Ovary (tissue), 9 donors: Measurements from ENCODE around the gene MYH3. TPM values are rescaled to one million over a fixed set of nuclear protein-coding genes. Genes with fewer than 3 reads are reported as not detected.

ENCODE experiments used
- DNase-seq, 5 donors: peaks; one replicate each; pipeline ENCODE4 v3.0.0-alpha.2; 2019 to 2020
- H3K27ac ChIP-seq, 2 donors: fragments of 200-600 bp; one replicate each; pipeline versions ENCODE4 v1.5.1 to v1.8.0; 2019 to 2022
- H3K27me3 ChIP-seq: fragments of 200-600 bp; one replicate; pipeline ENCODE4 v1.8.0; 2022
- H3K36me3 ChIP-seq: fragments of 200-600 bp; sonication (generic); one replicate; pipeline ENCODE4 v1.5.1; 2019
- H3K4me1 ChIP-seq: one replicate; pipeline ENCODE4 v1.8.1; 2013; ENCODE audit warnings: mild to moderate bottlenecking, moderate library complexity; ENCODE audit not compliant: insufficient read depth
- H3K4me3 ChIP-seq: fragments of 200-600 bp; sonication (generic); one replicate; pipeline ENCODE4 v1.5.1; 2017
- H3K9me3 ChIP-seq, 2 donors: fragments of 200-600 bp in 1 of 2; sonication (generic) in 1 of 2; one replicate each; pipeline versions ENCODE4 v1.5.1 to v1.8.1; 2013 to 2019; ENCODE audit warnings: mild to moderate bottlenecking in 1 of 2, moderate library complexity in 1 of 2
- CTCF ChIP-seq, 3 donors: fragments of 450-650 bp in 2 of 3; fragments of 200-600 bp in 1 of 3; IDR thresholded peaks; one replicate each; pipeline versions ENCODE4 v1.5.1 to v1.8.0; 2016 to 2022; ENCODE audit warnings: antibody characterized with exemption in 3 of 3, mild to moderate bottlenecking in 1 of 3
- EP300 ChIP-seq: sonication (generic); formaldehyde crosslinking; IDR thresholded peaks from one replicate; pipeline ENCODE4 v1.6.1; 2017; ENCODE audit warnings: antibody characterized with exemption
- POLR2A ChIP-seq: fragments of 450-650 bp; IDR thresholded peaks from one replicate; pipeline ENCODE4 v1.6.1; 2017; ENCODE audit warnings: antibody characterized with exemption, mild to moderate bottlenecking, moderate library complexity
- WGBS, 3 donors: extraction: QIAGEN DNeasy Blood & Tissue Kit in 1 of 3; methylation state at CpG; one replicate each; pipeline versions ENCODE4 v1.1.5 to v1.1.7; 2013 to 2017; 5-methylcytosine and 5-hydroxymethylcytosine counted together
- intact Hi-C, 4 donors: fragments of 100-400 bp; cut with DNase I; formaldehyde crosslinking; loops; one replicate each; pipeline versions ENCODE4 v1.11.0 to v1.15.1; 2022 to 2023
- polyA plus RNA-seq, 2 donors: library from polyadenylated mRNA; stranded (reverse); fragments of 200-250 nt in 1 of 2; fragments of 350-450 nt in 1 of 2; fragmentation: Illumina TruSeq in 1 of 2; extraction: RNeasy Lipid Tissue Mini Kit (QIAGEN cat#74804) in 1 of 2; gene quantifications; one replicate each; pipeline ENCODE4 v1.2.3, GENCODE V29; 2013 to 2014
- total RNA-seq, 7 donors: library from RNA; depleted of rRNA in 2 of 7; stranded (reverse); fragments of >200 nt in 2 of 7; fragmentation: NEBNext Ultra II Directional in 3 of 7; extraction: Animal tissue kit (Norgen Biotek cat#: 25700) in 3 of 7; gene quantifications; one replicate each; pipeline versions ENCODE4 v1.1.0 to v1.2.4, GENCODE V29; 2016 to 2023
- donor health status: DM: no; HTN: no; CAD: no; lungs with moderate emphysema.
- donor health status: DM: no; HTN: no; CAD: no.
- donor health status: Bipolar disorder and iron deficiency.
- donor health status: DM: yes; HTN: yes; CAD: no.
- donor health status: DM: no; HTN: no; CAD: no.
- donor health status: DM: yes; HTN: yes; CAD: no.

Gene MYH3
- total and polyA plus RNA-seq, 9 donors: 1.5 to 5.7 (median 2.6) TPM

DNA sequence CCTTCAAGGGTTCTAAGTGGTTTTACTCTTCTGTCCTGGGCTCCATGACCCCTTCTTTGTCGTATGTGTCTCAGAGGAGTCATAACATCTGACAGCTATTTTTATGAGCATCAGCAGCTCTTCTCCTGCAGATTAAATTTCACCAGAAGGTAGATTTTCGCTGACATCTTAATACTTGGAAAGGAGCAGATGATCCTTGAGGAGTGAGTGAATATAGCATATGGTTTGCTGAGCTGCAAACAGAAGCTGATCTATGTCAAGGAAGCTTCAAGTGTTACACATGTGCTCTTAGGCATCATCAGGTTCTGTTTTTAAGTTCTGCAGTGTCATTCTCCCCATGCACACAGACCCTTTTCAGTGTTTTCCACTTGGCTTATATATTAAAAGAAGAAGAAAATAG, 58.5 kb downstream of the MYH3 start:
- Histone ChIP-seq H3K36me3 (no peaks in the 10 kb centered on the region), H3K4me3 (no peak overlapping the region), H3K4me1 (no peaks in the 10 kb centered on the region), H3K9me3 (peaks cover 0 to 5% of the 10 kb centered on the region in 2 donors), H3K27me3 (no peaks in the 10 kb centered on the region), H3K27ac (no peak overlapping the region)
- no peak for TF ChIP-seq EP300
- TF ChIP-seq POLR2A: no peak
- TF ChIP-seq CTCF (IDR thresholded peaks at IDR 0.05): no peak
- 41 to 56% (median 56%) methylated on average over 2 of the region's 2 CpGs for WGBS, 3 donors
- intact Hi-C loops: no loop called here
- no peak for DNase-seq

- Histone ChIP-seq H3K27me3 (no peaks in the 10 kb centered on the region), H3K36me3 (no peaks in the 10 kb centered on the region), H3K4me1 (no peaks in the 10 kb centered on the region), H3K27ac (no peak overlapping the region), H3K9me3 (peaks cover 0 to 5% of the 10 kb centered on the region in 2 donors), H3K4me3 (no peak overlapping the region)
- no peak for DNase-seq
- intact Hi-C loops: no loop called here
- TF ChIP-seq POLR2A (no peak), EP300 (no peak), CTCF (IDR thresholded peaks at IDR 0.05) (no peak)
- WGBS, 3 donors: 86 to 91% (median 87%) methylated on average over 8 of the region's 8 CpGs
Observed at GRCh38 chr17:10589553-10590145, 67.5 kb downstream of the MYH3 start.

- 73 to 79% (median 78%) methylated on average over 9 of the region's 9 CpGs for WGBS, 3 donors
- TF ChIP-seq EP300 (no peak), POLR2A (no peak), CTCF (IDR thresholded peaks at IDR 0.05) (no peak)
- DNase-seq: no peak
- no peak overlapping the region for H3K27ac ChIP-seq
- intact Hi-C loops: no loop called here
- no peaks in the 10 kb centered on the region for H3K4me1 ChIP-seq
- H3K36me3 ChIP-seq: no peaks in the 10 kb centered on the region
- no peaks in the 10 kb centered on the region for H3K27me3 ChIP-seq
- no peaks in the 10 kb centered on the region for H3K9me3 ChIP-seq
- no peak overlapping the region for H3K4me3 ChIP-seq
Observed at GRCh38 chr17:10585529-10585928, 71.6 kb downstream of the MYH3 start.

DNA sequence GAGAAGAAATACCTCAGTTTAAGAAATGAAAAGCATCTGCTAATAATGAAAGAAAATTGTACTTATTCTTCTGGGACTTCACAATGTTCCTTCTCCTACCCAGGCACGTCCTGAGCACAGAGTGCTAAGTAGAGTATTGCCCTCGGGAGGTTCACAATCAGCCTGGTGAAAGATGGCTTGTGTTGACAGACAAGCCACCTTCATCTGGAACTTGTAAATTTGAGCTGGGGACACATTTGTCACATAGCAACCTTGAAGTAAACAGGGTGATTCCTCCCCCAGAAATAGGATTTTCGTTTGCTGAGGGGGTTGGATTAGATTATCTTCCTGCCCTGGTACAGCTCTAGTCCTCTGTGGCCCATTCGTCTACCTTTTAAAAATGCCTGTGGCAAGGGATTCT, 73.3 kb downstream of the MYH3 start:
- Histone ChIP-seq H3K4me1 (no peaks in the 10 kb centered on the region), H3K27me3 (no peaks in the 10 kb centered on the region), H3K9me3 (no peaks in the 10 kb centered on the region), H3K36me3 (no peaks in the 10 kb centered on the region), H3K4me3 (no peak overlapping the region), H3K27ac (no peak overlapping the region)
- intact Hi-C loops: no loop called here
- 60 to 65% (median 63%) methylated on average over 4 of the region's 4 CpGs for WGBS, 3 donors
- DNase-seq: no peak
- no peak for TF ChIP-seq POLR2A
- TF ChIP-seq CTCF (IDR thresholded peaks at IDR 0.05): no peak
